NCI-H2227 (cell line): ENCODE measurements around the gene TRIM63.
A peak's percentile ranks its signal among the peaks of the same experiment; 100 is the strongest.

Experiments used
- DNase-seq: peaks from one replicate; lab custom pipeline; 2025; ENCODE audit not compliant: unreplicated experiment; lab: John Stamatoyannopoulos, UW

The TRIM63 gene

GRCh38 chr1:26058052-26058595 is 9.3 kb downstream of the TRIM63 start:
- no peak for DNase-seq

- DNase-seq, result no peak
These were observed 10.2 kb downstream of the TRIM63 start for GRCh38 chr1:26057189-26057588.

DNA sequence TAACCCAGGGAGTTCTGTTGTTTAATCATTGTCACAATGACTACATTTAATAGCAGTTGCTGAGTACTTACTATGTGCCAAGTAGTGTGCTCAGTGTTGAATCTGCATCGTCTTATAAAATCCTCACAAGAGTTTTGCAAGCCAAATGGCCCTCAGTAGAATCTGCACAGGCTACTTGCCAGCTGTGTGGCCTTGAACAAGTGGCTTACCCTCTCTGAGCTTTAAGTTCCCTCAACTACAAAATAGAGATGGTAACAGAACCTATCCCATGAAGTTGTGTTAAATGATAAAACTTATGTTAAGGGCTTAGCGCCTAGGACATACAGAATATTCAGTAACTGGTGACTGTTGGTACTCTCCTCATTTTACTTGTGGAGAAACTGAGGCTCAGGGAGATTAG is 12.4 kb downstream of the TRIM63 start:
- no peak for DNase-seq

GRCh38 chr1:26053718-26054560 is 13.5 kb downstream of the TRIM63 start:
- no peak for DNase-seq

DNA sequence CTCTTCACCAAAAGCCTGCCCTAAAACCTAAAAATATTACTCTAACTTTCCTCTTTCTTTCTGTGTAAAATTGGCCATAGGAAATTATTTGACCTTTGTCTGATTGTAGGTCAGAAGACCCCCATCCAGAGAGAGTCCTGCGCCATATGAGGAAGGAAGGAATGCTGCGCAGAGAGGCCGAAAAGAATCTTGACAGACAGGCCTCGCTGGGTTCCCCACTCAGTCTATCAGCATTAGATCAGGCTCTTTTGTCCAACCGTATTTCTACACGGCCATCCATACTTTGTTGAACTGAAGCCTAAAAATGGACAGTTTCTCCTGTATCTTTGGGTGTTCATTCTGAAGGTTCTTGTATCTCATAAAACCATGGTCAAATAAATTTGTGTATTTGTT is 17.2 kb downstream of the TRIM63 start:
- DNase-seq, result no peak

- no peak for DNase-seq
These were observed 17.7 kb downstream of the TRIM63 start for GRCh38 chr1:26049531-26050247.

DNA sequence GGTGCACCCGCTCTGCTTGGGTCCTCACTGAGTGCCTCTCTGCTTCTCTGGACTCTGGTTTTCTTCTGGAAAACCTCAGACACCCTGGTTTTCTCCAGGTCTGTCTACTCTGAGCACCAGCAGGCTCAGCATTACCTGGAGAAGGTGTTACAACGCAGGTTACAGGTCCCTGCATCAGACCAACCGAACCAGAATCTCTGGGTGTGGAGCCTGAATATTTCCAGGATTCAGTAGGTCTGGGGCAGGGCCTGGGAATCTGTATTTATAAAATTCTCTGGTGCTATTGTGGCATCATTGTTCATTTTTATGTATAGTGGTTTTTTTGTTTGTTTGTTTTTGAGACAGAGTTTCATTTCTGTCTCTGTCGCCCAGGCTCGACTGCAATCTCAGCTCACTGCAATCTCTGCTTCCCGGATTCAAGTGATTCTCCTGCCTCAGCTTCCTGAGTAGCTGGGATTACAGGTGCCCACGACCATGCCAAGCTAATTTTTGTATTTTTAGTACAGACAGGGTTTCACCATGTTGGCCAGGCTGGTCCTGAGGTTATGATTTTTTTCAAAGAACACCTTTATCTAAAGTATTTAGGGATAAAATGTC is 20.1 kb downstream of the TRIM63 start:
- no peak for DNase-seq

- peak; percentile 37 for DNase-seq
These were observed 21.0 kb downstream of the TRIM63 start for GRCh38 chr1:26046246-26047095.

GRCh38 chr1:26045722-26046245 is 21.6 kb downstream of the TRIM63 start, which contains the start of gene SLC30A2:
Gene SLC30A2, minus strand, starts transcription at chr1:26046118. Its CDS starts 222 bp downstream, at chr1:26045896.
- peak; percentile 39 for DNase-seq

- DNase-seq, result no peak
These were observed 22.3 kb downstream of the TRIM63 start for GRCh38 chr1:26044971-26045721.

DNA sequence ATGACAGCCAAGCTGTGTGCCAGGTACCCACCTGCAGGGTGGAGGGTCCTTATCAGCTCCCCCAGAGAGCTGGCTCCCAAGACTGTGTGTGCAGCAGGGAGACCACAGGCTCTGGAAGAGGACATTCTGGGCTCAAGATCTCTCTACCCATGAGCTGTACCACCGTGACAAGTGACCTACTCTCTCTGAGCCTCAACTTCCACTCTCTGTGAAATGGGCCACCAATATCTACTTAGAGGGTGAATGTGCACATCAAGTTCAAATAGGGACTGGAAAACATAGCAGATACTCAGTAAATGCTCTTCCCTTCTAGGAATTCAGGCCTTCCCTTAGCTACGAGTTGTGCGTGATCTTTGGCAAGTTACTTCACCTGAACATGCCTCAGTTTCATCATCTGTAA is 23.0 kb downstream of the TRIM63 start:
- no peak for DNase-seq

DNA sequence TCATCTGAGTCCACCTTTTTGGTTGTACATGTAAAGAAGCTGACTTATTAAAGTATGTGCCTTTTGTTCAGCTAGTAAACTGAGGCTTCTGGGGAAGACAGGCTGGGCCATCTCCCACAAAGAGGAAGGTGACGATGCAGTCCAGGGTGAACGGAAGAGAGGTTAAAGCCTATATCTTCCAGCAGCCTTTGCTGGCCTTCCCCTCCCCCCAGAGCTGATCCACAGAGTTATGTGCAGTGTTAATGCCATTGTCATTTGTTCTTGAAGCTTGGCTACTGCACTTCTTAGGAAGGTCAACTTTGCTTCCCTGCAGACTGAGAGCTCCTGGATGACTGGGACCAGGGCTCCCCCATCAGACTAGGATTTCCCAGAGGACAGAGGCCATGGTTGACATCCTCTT is 23.7 kb downstream of the TRIM63 start:
- no peak for DNase-seq

DNA sequence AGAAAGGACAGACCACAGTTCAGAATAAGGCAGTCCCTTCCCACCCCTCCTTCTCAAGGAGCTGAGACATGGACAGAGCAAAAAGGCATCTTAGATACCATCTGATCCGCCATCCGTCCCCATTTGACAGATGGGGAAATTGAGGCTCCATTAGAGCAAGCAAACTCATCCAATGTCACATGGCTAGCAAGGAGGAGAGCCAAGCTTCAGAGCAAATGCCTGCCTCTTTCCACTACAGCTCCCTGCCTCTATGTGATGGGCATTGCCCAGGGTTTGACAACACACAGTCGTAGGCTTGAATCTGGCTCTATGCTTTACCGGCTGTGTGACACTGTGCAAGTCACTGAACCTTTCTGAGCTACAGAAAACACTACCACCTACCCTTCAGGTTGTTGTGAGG is 25.5 kb downstream of the TRIM63 start:
- no peak for DNase-seq

DNA sequence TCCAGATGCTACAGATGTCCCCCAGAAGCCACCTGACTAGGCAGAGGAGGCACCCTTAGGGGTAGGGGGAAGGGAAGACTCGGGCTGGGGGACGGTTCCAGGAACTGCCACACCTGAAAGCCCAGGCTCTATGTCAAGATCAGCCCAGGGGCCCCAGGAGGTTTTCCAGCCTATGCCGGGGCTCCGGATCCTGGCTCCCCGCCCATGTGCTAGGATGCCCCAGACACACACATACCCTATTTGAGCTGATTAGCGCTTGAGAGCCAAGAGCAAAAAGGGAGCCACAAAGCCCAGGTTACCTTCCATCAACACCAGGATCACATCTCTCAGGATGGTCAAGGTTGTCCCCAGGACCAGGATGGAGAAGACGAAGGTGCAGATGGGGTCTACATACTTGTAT is 26.0 kb downstream of the TRIM63 start:
- no peak for DNase-seq

GRCh38 chr1:26038904-26039303 is 28.5 kb downstream of the TRIM63 start:
- DNase-seq, result no peak

DNA sequence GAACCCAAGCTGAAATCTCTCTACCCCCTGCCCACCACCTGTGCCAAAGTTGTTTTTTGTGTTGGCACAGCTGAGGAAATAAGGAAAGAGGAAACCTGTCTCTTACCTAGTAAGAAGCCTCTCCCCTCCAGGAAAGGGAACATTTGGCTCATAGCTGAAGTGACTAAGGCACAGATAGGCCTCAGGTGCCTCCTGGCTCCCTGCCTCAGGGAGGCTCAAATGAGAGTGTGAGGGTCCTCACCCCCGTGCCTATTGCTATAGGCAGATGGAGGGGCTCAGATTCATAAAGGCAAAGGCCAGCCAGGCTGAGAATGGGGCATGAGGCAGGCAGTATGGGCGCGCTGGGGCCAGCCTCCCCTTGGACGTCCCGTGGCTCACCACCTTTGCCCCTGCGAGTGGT is 29.0 kb downstream of the TRIM63 start:
- DNase-seq, result no peak

- no peak for DNase-seq
These were observed 29.5 kb downstream of the TRIM63 start for GRCh38 chr1:26037904-26038303.

DNA sequence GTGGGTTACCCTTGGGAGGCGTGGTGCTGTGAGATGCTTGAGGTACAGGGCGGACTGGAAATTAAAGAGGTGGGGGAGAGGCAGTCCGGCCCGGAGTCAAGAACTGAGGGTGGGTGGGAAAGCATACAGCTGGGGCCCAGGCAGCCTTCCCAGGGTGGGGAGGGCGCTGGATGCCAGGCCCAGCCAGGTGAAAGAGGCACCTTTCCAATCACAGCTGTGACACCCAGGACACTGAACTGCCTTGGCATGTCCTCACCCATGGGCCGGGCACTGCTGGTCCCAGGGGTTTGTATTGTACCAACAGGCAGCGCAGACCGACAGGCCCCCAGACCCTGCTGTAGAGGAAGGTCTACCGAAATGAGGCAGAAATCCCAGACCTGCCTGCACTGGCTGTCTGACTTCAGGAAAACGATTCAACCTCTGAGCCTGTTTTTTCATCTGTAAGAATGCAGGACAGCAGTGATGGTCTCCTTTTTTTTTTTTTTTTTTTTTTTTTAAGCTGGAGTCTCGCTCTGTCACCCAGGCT is 30.6 kb downstream of the TRIM63 start:
- no peak for DNase-seq

GRCh38 chr1:26035959-26036755 is 31.3 kb downstream of the TRIM63 start:
- DNase-seq, result peak; percentile 83
